Spleen (tissue), 11 donors: ENCODE data around the gene COQ8A. TPM values are rescaled to one million over a fixed set of nuclear protein-coding genes. Genes with fewer than 3 reads are reported as not detected.

Experiments used
- DNase-seq: peaks from one replicate; pipeline ENCODE4 v3.0.0-alpha.2; 2020
- H3K27ac ChIP-seq, 8 donors: fragments of 200-600 bp; sonication (generic) in 7 of 8; 1 replicate in 4 of 8; 2 replicates in 4 of 8; pipeline versions ENCODE4 v1.5.0 to v1.8.0; 2016 to 2021; ENCODE audit warnings: inconsistent platforms in 4 of 8, mild to moderate bottlenecking in 4 of 8, moderate library complexity in 1 of 8
- H3K27me3 ChIP-seq, 7 donors: fragments of 200-600 bp; sonication (generic) in 6 of 7; replicated peaks in 1 of 7; 1 replicate in 4 of 7; 2 replicates in 3 of 7; pipeline versions ENCODE4 v1.5.0 to v1.8.0; 2016 to 2021; ENCODE audit warnings: inconsistent platforms in 3 of 7, mild to moderate bottlenecking in 1 of 7
- H3K36me3 ChIP-seq, 6 donors: fragments of 200-600 bp; sonication (generic) in 5 of 6; 1 replicate in 4 of 6; 2 replicates in 2 of 6; pipeline versions ENCODE4 v1.5.0 to v1.8.0; 2016 to 2021; ENCODE audit warnings: inconsistent platforms in 2 of 6
- H3K4me1 ChIP-seq, 6 donors: fragments of 200-600 bp; sonication (generic) in 5 of 6; 1 replicate in 3 of 6; 2 replicates in 3 of 6; pipeline versions ENCODE4 v1.5.0 to v1.8.0; 2016 to 2021; ENCODE audit warnings: inconsistent platforms in 3 of 6
- H3K4me3 ChIP-seq, 8 donors: fragments of 200-600 bp; sonication (generic) in 7 of 8; 1 replicate in 4 of 8; 2 replicates in 4 of 8; pipeline versions ENCODE4 v1.5.0 to v1.8.0; 2016 to 2021; ENCODE audit warnings: inconsistent platforms in 4 of 8, mild to moderate bottlenecking in 4 of 8, moderate library complexity in 2 of 8
- H3K9me3 ChIP-seq, 8 donors: fragments of 200-600 bp; sonication (generic) in 7 of 8; 1 replicate in 4 of 8; 2 replicates in 4 of 8; pipeline versions ENCODE4 v1.5.0 to v1.8.0; 2016 to 2021; ENCODE audit warnings: inconsistent platforms in 4 of 8
- CTCF ChIP-seq, 11 experiments: fragments of 200-600 bp in 7 of 11; fragments of 450-650 bp in 4 of 11; sonication (generic) in 4 of 11; IDR thresholded peaks in 8 of 11; conservative IDR thresholded peaks in 3 of 11; 1 replicate in 7 of 11; 2 replicates in 4 of 11; pipeline versions ENCODE4 v1.4.0 to v1.8.0; 2016 to 2021; ENCODE audit warnings: antibody characterized with exemption in 11 of 11, inconsistent platforms in 4 of 11, mild to moderate bottlenecking in 1 of 11
- POLR2A ChIP-seq, 3 donors: fragments of 450-650 bp; IDR thresholded peaks; one replicate each; pipeline ENCODE4 v1.5.1; 2017; ENCODE audit warnings: antibody characterized with exemption in 3 of 3, mild to moderate bottlenecking in 1 of 3
- POLR2AphosphoS5 ChIP-seq, 3 donors: sonication (generic); formaldehyde crosslinking; IDR thresholded peaks; one replicate each; pipeline ENCODE4 v1.5.1; 2017; ENCODE audit warnings: antibody characterized with exemption in 3 of 3
- WGBS, 5 donors: extraction: QIAGEN DNeasy Blood & Tissue Kit in 3 of 5; methylation state at CpG; one replicate each; pipeline versions ENCODE4 v1.1.5 to v1.1.7; 2013 to 2018; 5-methylcytosine and 5-hydroxymethylcytosine counted together
- intact Hi-C: fragments of 100-400 bp; cut with DNase I; formaldehyde crosslinking; loops from one replicate; pipeline ENCODE4 v1.15.0; 2023; ENCODE audit warnings: low total_unique reads
- polyA plus RNA-seq, 3 donors: library from polyadenylated mRNA; stranded (reverse); fragments of 200-250 nt; gene quantifications; one replicate each; pipeline ENCODE4 v1.2.1, GENCODE V29; 2013
- total RNA-seq, 7 donors: library from RNA; depleted of rRNA in 3 of 7; stranded (reverse); fragments of >200 nt in 3 of 7; fragmentation: NEBNext Ultra II Directional in 4 of 7; extraction: Animal tissue kit (Norgen Biotek cat#: 25700) in 4 of 7; gene quantifications; one replicate each; pipeline versions ENCODE4 v1.1.0 to v1.2.1, GENCODE V29; 2016 to 2021
- donor health status: healthy with polysubstance abuse.
- donor health status: DM: no; HTN: no; CAD: no; lungs with moderate emphysema.
- donor health status: DM: no; HTN: no; CAD: no.
- donor health status: Bipolar disorder and iron deficiency.
- donor health status: healthy.
- donor health status: DM: no; HTN: no; CAD: no.
- donor health status: DM: yes; HTN: yes; CAD: no.

COQ8A gene
- total and polyA plus RNA-seq, 10 donors, result 31.0 to 59.4 (median 41.2) TPM

- no peak for DNase-seq
- H3K4me1 ChIP-seq, result no peaks in the 10 kb centered on the region
- no peak overlapping the region for H3K27ac ChIP-seq
- H3K27me3 ChIP-seq, result no peaks in the 10 kb centered on the region
- TF ChIP-seq POLR2AphosphoS5 (IDR thresholded peaks at IDR 0.05) (no peak), CTCF (IDR thresholded peaks at IDR 0.05 in 8 of 11, conservative IDR thresholded peaks at IDR 0.05 in 3 of 11) (no peak), POLR2A (IDR thresholded peaks at IDR 0.05) (no peak)
- no peak overlapping the region for H3K4me3 ChIP-seq
- H3K9me3 ChIP-seq, result no peaks in the 10 kb centered on the region
- peaks cover 0 to 1% (median 0%) of the 10 kb centered on the region in 6 donors for H3K36me3 ChIP-seq
- intact Hi-C loops, result no loop called here
Observed at GRCh38 chr1:227009937-227010336, 69.8 kb downstream of the COQ8A start.

GRCh38 chr1:227010645-227011044 lies 70.6 kb downstream of the COQ8A start:
- H3K36me3 ChIP-seq, result peaks cover 0 to 8% (median 0%) of the 10 kb centered on the region in 6 donors
- H3K4me1 ChIP-seq, result no peaks in the 10 kb centered on the region
- no peak overlapping the region for H3K4me3 ChIP-seq
- intact Hi-C loops, result no loop called here
- H3K27ac ChIP-seq, result no peak overlapping the region
- 90 to 97% (median 95%) methylated on average over 5 of the region's 5 CpGs for WGBS, 5 donors
- TF ChIP-seq CTCF (IDR thresholded peaks at IDR 0.05 in 8 of 11, conservative IDR thresholded peaks at IDR 0.05 in 3 of 11), result no peak
- TF ChIP-seq POLR2A (IDR thresholded peaks at IDR 0.05), result no peak
- TF ChIP-seq POLR2AphosphoS5 (IDR thresholded peaks at IDR 0.05), result no peak
- H3K27me3 ChIP-seq, result no peaks in the 10 kb centered on the region
- DNase-seq, result no peak
- H3K9me3 ChIP-seq, result no peaks in the 10 kb centered on the region

DNA sequence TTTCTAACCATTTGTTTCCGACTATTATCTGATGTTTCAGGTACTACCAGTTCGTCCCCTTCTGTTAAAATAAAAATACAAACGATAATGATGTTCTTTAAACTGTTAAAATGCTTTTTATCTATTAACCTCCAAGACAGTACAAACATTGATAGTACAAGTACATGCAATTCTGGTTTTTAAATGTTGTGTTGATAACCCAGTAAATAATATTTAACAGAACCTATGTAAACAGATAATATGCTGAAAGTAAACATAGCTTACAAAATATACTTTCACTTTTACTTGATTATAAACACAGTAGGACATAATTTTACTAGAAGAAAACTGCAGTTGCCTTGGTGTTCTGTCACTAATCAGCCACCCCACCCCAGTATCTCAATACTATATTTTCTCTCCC lies 76.9 kb downstream of the COQ8A start:
- Histone ChIP-seq H3K4me3 (no peak overlapping the region), H3K9me3 (peaks cover 0 to 15% (median 7%) of the 10 kb centered on the region in 8 donors), H3K27ac (no peak overlapping the region), H3K27me3 (no peaks in the 10 kb centered on the region), H3K36me3 (peaks cover 0 to 31% (median 0%) of the 10 kb centered on the region in 6 donors), H3K4me1 (no peaks in the 10 kb centered on the region)
- TF ChIP-seq POLR2AphosphoS5 (IDR thresholded peaks at IDR 0.05), result no peak
- WGBS, 5 donors, result 90 to 95% (median 90%) methylated on average over 3 of the region's 3 CpGs
- intact Hi-C loops, result no loop called here
- no peak for DNase-seq

DNA sequence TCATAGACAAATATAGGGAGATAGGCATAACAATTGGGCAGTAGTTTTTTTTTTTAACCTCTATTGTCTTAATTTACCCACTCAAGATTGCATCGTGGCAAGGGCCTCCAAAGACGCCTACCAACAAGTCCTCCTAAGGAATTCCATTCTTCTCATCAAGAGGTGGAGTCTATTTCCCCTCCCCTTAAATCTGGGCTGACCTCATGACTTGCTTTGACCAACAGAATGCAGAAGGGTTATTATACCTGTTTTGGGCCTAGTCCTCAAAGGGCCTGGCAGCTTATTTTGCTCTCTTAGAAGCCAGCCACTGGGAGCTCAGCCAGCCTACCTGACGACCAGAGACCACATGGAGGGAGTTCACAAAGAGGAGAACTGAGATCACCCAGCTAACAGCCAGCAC lies 92.3 kb downstream of the COQ8A start:
- TF ChIP-seq POLR2A (IDR thresholded peaks at IDR 0.05) (no peak), CTCF (IDR thresholded peaks at IDR 0.05 in 8 of 11, conservative IDR thresholded peaks at IDR 0.05 in 3 of 11) (no peak), POLR2AphosphoS5 (IDR thresholded peaks at IDR 0.05) (no peak)
- WGBS, 5 donors, result 83 to 96% (median 90%) methylated on average over 3 of the region's 3 CpGs
- peaks cover 0 to 27% (median 0%) of the 10 kb centered on the region in 6 donors for H3K36me3 ChIP-seq

GRCh38 chr1:227033880-227034279 lies 93.8 kb downstream of the COQ8A start:
- peaks cover 0 to 18% (median 0%) of the 10 kb centered on the region in 6 donors for H3K36me3 ChIP-seq
- DNase-seq, result no peak
- intact Hi-C loops, result no loop called here
- no peak overlapping the region for H3K27ac ChIP-seq
- H3K27me3 ChIP-seq, result no peaks in the 10 kb centered on the region
- peaks cover 0 to 5% (median 0%) of the 10 kb centered on the region in 8 donors for H3K9me3 ChIP-seq
- no peak overlapping the region for H3K4me3 ChIP-seq
- no peak for TF ChIP-seq CTCF (IDR thresholded peaks at IDR 0.05 in 8 of 11, conservative IDR thresholded peaks at IDR 0.05 in 3 of 11)
- no peak for TF ChIP-seq POLR2A (IDR thresholded peaks at IDR 0.05)
- TF ChIP-seq POLR2AphosphoS5 (IDR thresholded peaks at IDR 0.05), result no peak
- WGBS, 5 donors, result 72 to 95% (median 92%) methylated on average over 2 of the region's 2 CpGs
- no peaks in the 10 kb centered on the region for H3K4me1 ChIP-seq

More for the DNA sequence above, 92.3 kb downstream of the COQ8A start:
- no peaks in the 10 kb centered on the region for H3K4me1 ChIP-seq
- no peaks in the 10 kb centered on the region for H3K27me3 ChIP-seq
- H3K27ac ChIP-seq, result no peak overlapping the region
- no peak for DNase-seq
- no peaks in the 10 kb centered on the region for H3K9me3 ChIP-seq
- H3K4me3 ChIP-seq, result no peak overlapping the region
- intact Hi-C loops, result no loop called here
